Measurements from ENCODE around the gene LMAN2.
A peak's percentile ranks its signal among the peaks of the same experiment; 100 is the strongest.
"Not testable (repeated sequence)": the region's sequence is repeated elsewhere in the genome, so short reads cannot be mapped to it uniquely, and the experiment has no call there.

LMAN2 gene

GRCh38 chr5:177307544-177308363, 43.7 kb downstream of the LMAN2 start:
- H3K27me3 ChIP-seq (replicated peaks; ENCODE audit: control insufficient read depth, insufficient read depth, low read length) = no peaks in the 10 kb centered on the region
- no peak overlapping the region for H3K4me3 ChIP-seq (replicated peaks; ENCODE audit: low read depth, low read length)
- TF ChIP-seq CTCF (IDR thresholded peaks at IDR 0.05; ENCODE audit: insufficient read depth, low read length, poor library complexity, severe bottlenecking) = no peak
- DNase-seq (ENCODE audit: extremely low read depth, insufficient read length) = no peak
- peaks cover 12% of the 10 kb centered on the region for H3K36me3 ChIP-seq (ENCODE audit: control insufficient read depth, insufficient read depth, low read length)

- Histone ChIP-seq H3K27me3 (replicated peaks; ENCODE audit: control insufficient read depth, insufficient read depth, low read length) (no peaks in the 10 kb centered on the region), H3K4me3 (replicated peaks; ENCODE audit: low read depth, low read length) (no peak overlapping the region), H3K36me3 (ENCODE audit: control insufficient read depth, insufficient read depth, low read length) (peaks cover 12% of the 10 kb centered on the region)
- DNase-seq (ENCODE audit: extremely low read depth, insufficient read length) = no peak
- peak; percentile 24 for TF ChIP-seq CTCF (IDR thresholded peaks at IDR 0.05; ENCODE audit: insufficient read depth, low read length, poor library complexity, severe bottlenecking)
Measured at GRCh38 chr5:177306674-177307543, 44.6 kb downstream of the LMAN2 start.

- peaks cover 14% of the 10 kb centered on the region for H3K36me3 ChIP-seq (ENCODE audit: control insufficient read depth, insufficient read depth, low read length)
- H3K4me3 ChIP-seq (replicated peaks; ENCODE audit: low read depth, low read length); DNase-seq (ENCODE audit: extremely low read depth, insufficient read length); H3K27me3 ChIP-seq (replicated peaks; ENCODE audit: control insufficient read depth, insufficient read depth, low read length): not testable (repeated sequence)
Measured at GRCh38 chr5:177306103-177306640, 45.3 kb downstream of the LMAN2 start.

GRCh38 chr5:177304392-177305119, 46.9 kb downstream of the LMAN2 start:
- H3K36me3 ChIP-seq (ENCODE audit: control insufficient read depth, insufficient read depth, low read length) = peaks cover 14% of the 10 kb centered on the region
- no peak for TF ChIP-seq CTCF (IDR thresholded peaks at IDR 0.05; ENCODE audit: insufficient read depth, low read length, poor library complexity, severe bottlenecking)
- H3K27me3 ChIP-seq (replicated peaks; ENCODE audit: control insufficient read depth, insufficient read depth, low read length) = no peaks in the 10 kb centered on the region
- peak overlapping the region; percentile 80 for H3K4me3 ChIP-seq (replicated peaks; ENCODE audit: low read depth, low read length)
- no peak for DNase-seq (ENCODE audit: extremely low read depth, insufficient read length)

GRCh38 chr5:177303925-177304391, 47.5 kb downstream of the LMAN2 start:
- Histone ChIP-seq H3K4me3 (replicated peaks; ENCODE audit: low read depth, low read length) (peak overlapping the region; percentile 80), H3K27me3 (replicated peaks; ENCODE audit: control insufficient read depth, insufficient read depth, low read length) (no peaks in the 10 kb centered on the region), H3K36me3 (ENCODE audit: control insufficient read depth, insufficient read depth, low read length) (peaks cover 12% of the 10 kb centered on the region)
- no peak for TF ChIP-seq CTCF (IDR thresholded peaks at IDR 0.05; ENCODE audit: insufficient read depth, low read length, poor library complexity, severe bottlenecking)
- no peak for DNase-seq (ENCODE audit: extremely low read depth, insufficient read length)

All from GM06990 (cell line).